Subcutaneous abdominal adipose tissue (tissue), 5 donors: ENCODE data around the gene PARS2.

Experiments used
- H3K27ac ChIP-seq: one replicate; pipeline ENCODE4 v1.7.0; 2013; ENCODE audit warnings: low read depth, mild to moderate bottlenecking, inconsistent platforms, low read length, moderate library complexity
- H3K27me3 ChIP-seq, 5 donors: one replicate each; pipeline ENCODE4 v1.7.0; 2013; ENCODE audit warnings: low read length in 5 of 5, inconsistent platforms in 1 of 5; ENCODE audit not compliant: control insufficient read depth in 5 of 5, insufficient read depth in 4 of 5
- H3K36me3 ChIP-seq, 5 donors: one replicate each; pipeline ENCODE4 v1.7.0; 2013; ENCODE audit warnings: low read length in 5 of 5; ENCODE audit not compliant: control insufficient read depth in 5 of 5, insufficient read depth in 5 of 5
- H3K4me1 ChIP-seq, 5 donors: one replicate each; pipeline ENCODE4 v1.7.0; 2013; ENCODE audit warnings: low read length in 5 of 5, mild to moderate bottlenecking in 3 of 5, moderate library complexity in 1 of 5; ENCODE audit not compliant: control insufficient read depth in 5 of 5, insufficient read depth in 5 of 5
- H3K4me3 ChIP-seq, 5 donors: one replicate each; pipeline ENCODE4 v1.7.0; 2013; ENCODE audit warnings: low read length in 5 of 5, low read depth in 1 of 5
- H3K9ac ChIP-seq, 5 donors: one replicate each; pipeline ENCODE4 v1.7.0; 2013; ENCODE audit warnings: low read length in 5 of 5, mild to moderate bottlenecking in 4 of 5, moderate library complexity in 3 of 5
- H3K9me3 ChIP-seq, 5 donors: one replicate each; pipeline ENCODE4 v1.7.0; 2013; ENCODE audit warnings: low read length in 5 of 5; ENCODE audit not compliant: control insufficient read depth in 5 of 5
- donor health status: healthy.
- donor health status: healthy.
- donor health status: healthy.
- donor health status: healthy.
- donor health status: healthy.

Gene PARS2

GRCh38 chr1:54757833-54758232 lies 6.5 kb downstream of the PARS2 start:
- Histone ChIP-seq H3K9me3 (no peaks in the 10 kb centered on the region), H3K27me3 (no peaks in the 10 kb centered on the region), H3K4me1 (no peaks in the 10 kb centered on the region), H3K27ac (no peak overlapping the region), H3K4me3 (no peak overlapping the region), H3K36me3 (peaks cover 3 to 35% (median 30%) of the 10 kb centered on the region in 5 donors), H3K9ac (no peak overlapping the region)

GRCh38 chr1:54754486-54755285 lies 9.6 kb downstream of the PARS2 start:
- peaks cover 3 to 35% (median 30%) of the 10 kb centered on the region in 5 donors for H3K36me3 ChIP-seq
- H3K4me1 ChIP-seq = no peaks in the 10 kb centered on the region
- no peak overlapping the region for H3K27ac ChIP-seq
- H3K9ac ChIP-seq = no peak overlapping the region
- no peaks in the 10 kb centered on the region for H3K9me3 ChIP-seq
- no peaks in the 10 kb centered on the region for H3K27me3 ChIP-seq
- no peak overlapping the region for H3K4me3 ChIP-seq

DNA sequence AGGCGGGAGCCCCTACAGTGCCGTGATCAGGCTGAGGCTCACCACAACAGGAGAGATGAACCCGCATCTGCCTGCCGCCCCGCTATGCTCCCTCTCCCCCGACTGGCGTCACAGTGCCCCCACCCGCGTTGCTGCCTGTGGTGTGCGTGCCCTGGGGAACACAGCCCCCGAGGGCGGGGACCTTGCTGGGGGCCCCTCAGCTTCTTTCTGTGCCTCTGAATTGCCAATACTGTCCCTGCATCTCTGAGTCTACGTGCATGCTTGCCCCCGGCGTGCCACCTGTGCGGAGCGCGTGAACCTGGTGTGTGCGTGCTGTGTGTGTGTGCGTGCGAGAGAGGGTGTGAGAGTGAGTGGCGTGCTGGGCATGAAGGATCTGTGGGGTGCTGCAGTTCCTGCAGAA lies 10.3 kb downstream of the PARS2 start:
- H3K4me1 ChIP-seq = no peaks in the 10 kb centered on the region
- peaks cover 3 to 35% (median 29%) of the 10 kb centered on the region in 5 donors for H3K36me3 ChIP-seq
- H3K27ac ChIP-seq = no peak overlapping the region
- H3K9ac ChIP-seq = no peak overlapping the region
- H3K27me3 ChIP-seq = no peaks in the 10 kb centered on the region
- H3K9me3 ChIP-seq = no peaks in the 10 kb centered on the region
- H3K4me3 ChIP-seq = no peak overlapping the region

DNA sequence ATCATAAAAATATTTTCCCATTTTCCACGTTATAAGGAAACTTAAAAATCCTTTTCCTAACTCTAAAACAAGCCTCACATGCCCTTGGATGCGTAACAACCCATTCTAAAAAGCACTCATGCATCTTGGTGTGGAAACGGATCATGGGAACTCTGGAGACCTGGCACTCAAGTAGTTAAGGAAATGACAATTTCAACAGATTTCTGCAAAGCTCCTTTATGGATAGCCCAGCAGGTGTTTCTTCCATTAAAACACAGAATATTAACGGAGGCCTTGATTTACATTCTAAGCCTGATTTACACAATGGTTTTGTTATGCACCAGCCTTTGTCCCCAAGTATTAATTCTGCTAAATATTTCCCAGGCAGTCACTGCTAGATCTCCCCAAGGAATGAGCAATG lies 12.9 kb downstream of the PARS2 start:
- Histone ChIP-seq H3K9ac (no peak overlapping the region), H3K4me3 (no peak overlapping the region), H3K9me3 (no peaks in the 10 kb centered on the region), H3K36me3 (peaks cover 0 to 10% (median 5%) of the 10 kb centered on the region in 5 donors), H3K4me1 (no peaks in the 10 kb centered on the region), H3K27me3 (peaks cover 0 to 2% (median 0%) of the 10 kb centered on the region in 5 donors), H3K27ac (no peak overlapping the region)

- Histone ChIP-seq H3K9ac (no peak overlapping the region), H3K36me3 (peaks cover 0 to 4% (median 0%) of the 10 kb centered on the region in 5 donors), H3K27me3 (peaks cover 0 to 2% (median 0%) of the 10 kb centered on the region in 5 donors), H3K27ac (no peak overlapping the region), H3K9me3 (no peaks in the 10 kb centered on the region), H3K4me1 (no peaks in the 10 kb centered on the region), H3K4me3 (no peak overlapping the region)
These were observed 13.7 kb downstream of the PARS2 start for GRCh38 chr1:54750596-54750995.

- H3K9ac ChIP-seq = no peak overlapping the region
- no peaks in the 10 kb centered on the region for H3K4me1 ChIP-seq
- H3K4me3 ChIP-seq = no peak overlapping the region
- no peak overlapping the region for H3K27ac ChIP-seq
- H3K9me3 ChIP-seq = no peaks in the 10 kb centered on the region
- H3K27me3 ChIP-seq = peaks cover 0 to 2% (median 0%) of the 10 kb centered on the region in 5 donors
- H3K36me3 ChIP-seq = peaks cover 0 to 14% (median 8%) of the 10 kb centered on the region in 5 donors
These were observed 16.1 kb downstream of the PARS2 start for GRCh38 chr1:54748094-54748835.

- H3K27me3 ChIP-seq = peaks cover 0 to 2% (median 0%) of the 10 kb centered on the region in 5 donors
- no peaks in the 10 kb centered on the region for H3K4me1 ChIP-seq
- H3K9ac ChIP-seq = no peak overlapping the region
- no peaks in the 10 kb centered on the region for H3K9me3 ChIP-seq
- no peak overlapping the region for H3K4me3 ChIP-seq
- no peak overlapping the region for H3K27ac ChIP-seq
- peaks cover 7 to 38% (median 30%) of the 10 kb centered on the region in 5 donors for H3K36me3 ChIP-seq
These were observed 18.5 kb downstream of the PARS2 start for GRCh38 chr1:54745864-54746263.

DNA sequence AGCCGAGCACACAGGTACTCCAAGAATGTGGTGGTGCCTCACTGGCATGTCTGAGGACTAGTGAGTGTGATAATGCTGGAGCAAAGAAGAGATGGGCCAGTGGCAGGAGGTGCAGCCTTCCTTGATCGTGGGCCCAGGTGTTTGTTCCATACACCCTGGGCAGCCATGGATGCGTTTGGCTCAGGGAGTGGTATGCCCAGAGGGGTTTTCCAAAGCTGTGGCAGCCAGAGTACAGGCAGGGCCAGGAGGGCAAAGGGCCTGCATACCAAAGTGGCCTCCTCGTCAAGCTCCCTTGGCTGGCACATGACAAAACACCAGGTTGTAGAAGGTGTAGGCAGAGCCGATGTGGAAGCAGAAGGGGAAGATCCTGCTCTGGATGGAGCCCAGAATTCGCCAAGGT lies 19.0 kb downstream of the PARS2 start:
- Histone ChIP-seq H3K27me3 (peaks cover 0 to 2% (median 0%) of the 10 kb centered on the region in 5 donors), H3K27ac (no peak overlapping the region), H3K9me3 (no peaks in the 10 kb centered on the region), H3K9ac (no peak overlapping the region), H3K36me3 (peaks cover 7 to 44% (median 36%) of the 10 kb centered on the region in 5 donors), H3K4me3 (no peak overlapping the region), H3K4me1 (no peaks in the 10 kb centered on the region)

- Histone ChIP-seq H3K27ac (no peak overlapping the region), H3K27me3 (peaks cover 0 to 2% (median 0%) of the 10 kb centered on the region in 5 donors), H3K9ac (no peak overlapping the region), H3K4me3 (no peak overlapping the region), H3K36me3 (peaks cover 10 to 50% (median 42%) of the 10 kb centered on the region in 5 donors), H3K4me1 (no peaks in the 10 kb centered on the region), H3K9me3 (no peaks in the 10 kb centered on the region)
These were observed 19.6 kb downstream of the PARS2 start for GRCh38 chr1:54744696-54745095.
